GM10248 (cell line): ENCODE measurements around the gene RAB27A.
"Not testable (repeated sequence)": the region's sequence is repeated elsewhere in the genome, so short reads cannot be mapped to it uniquely, and the experiment has no call there.

Experiments
- CTCF ChIA-PET: fragments of 300-600 bp; sonication (Branson Sonifier 250); formaldehyde crosslinking; extraction: SDS; loops from one replicate; lab custom pipeline; 2021; ENCODE audit warnings: antibody characterized with exemption; lab: Yijun Ruan, JAX
- POLR2A ChIA-PET: fragments of 350-650 bp; sonication (Branson Sonifier 250); formaldehyde crosslinking; extraction: SDS; loops from one replicate; lab custom pipeline; 2020; ENCODE audit warnings: antibody characterized with exemption; lab: Yijun Ruan, JAX
- DNase-seq: peaks from one replicate; pipeline ENCODE4 v3.0.0; 2012; ENCODE audit errors: extremely low spot score
- TF ChIP-seq, protein P1 (sequence below): IDR thresholded peaks from 2 replicates; pipeline ENCODE4 v1.5.1; 2012; ENCODE audit warnings: mild to moderate bottlenecking, low read depth; ENCODE audit errors: extremely low read depth, missing control alignments, control extremely low read depth

RAB27A gene

GRCh38 chr15:55320963-55321362 lies 31.4 kb upstream of the RAB27A start:
- CTCF ChIA-PET = no interaction called here
- POLR2A ChIA-PET = no interaction called here
- TF ChIP-seq, protein P1, sequence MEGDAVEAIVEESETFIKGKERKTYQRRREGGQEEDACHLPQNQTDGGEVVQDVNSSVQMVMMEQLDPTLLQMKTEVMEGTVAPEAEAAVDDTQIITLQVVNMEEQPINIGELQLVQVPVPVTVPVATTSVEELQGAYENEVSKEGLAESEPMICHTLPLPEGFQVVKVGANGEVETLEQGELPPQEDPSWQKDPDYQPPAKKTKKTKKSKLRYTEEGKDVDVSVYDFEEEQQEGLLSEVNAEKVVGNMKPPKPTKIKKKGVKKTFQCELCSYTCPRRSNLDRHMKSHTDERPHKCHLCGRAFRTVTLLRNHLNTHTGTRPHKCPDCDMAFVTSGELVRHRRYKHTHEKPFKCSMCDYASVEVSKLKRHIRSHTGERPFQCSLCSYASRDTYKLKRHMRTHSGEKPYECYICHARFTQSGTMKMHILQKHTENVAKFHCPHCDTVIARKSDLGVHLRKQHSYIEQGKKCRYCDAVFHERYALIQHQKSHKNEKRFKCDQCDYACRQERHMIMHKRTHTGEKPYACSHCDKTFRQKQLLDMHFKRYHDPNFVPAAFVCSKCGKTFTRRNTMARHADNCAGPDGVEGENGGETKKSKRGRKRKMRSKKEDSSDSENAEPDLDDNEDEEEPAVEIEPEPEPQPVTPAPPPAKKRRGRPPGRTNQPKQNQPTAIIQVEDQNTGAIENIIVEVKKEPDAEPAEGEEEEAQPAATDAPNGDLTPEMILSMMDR = no peak
- DNase-seq = no peak

DNA sequence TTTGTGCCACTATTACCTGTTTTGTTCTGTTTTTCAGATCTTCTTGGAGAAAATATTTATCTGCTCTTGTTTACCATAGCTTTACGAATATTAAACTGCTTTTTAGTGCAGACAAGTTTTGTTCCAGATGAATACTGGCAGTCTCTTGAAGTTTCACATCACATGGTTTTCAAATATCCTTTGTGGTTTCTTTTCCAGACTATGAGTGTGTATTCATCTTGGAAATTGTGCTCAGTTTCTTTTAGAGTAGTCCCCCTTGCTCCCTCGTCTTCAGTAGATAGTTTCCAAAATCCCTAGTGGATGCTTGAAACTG lies 30.6 kb upstream of the RAB27A start:
- TF ChIP-seq, protein P1 = no peak
- ChIA-PET POLR2A (no interaction called here), CTCF (interaction anchor here (2.4 kb wide), 1 partner anchor 88 kb away, joined by 8 read pairs; the partner anchor contains the start of genes CCPG1 and PIERCE2)
- no peak for DNase-seq

- peak; percentile 57 for DNase-seq
- POLR2A ChIA-PET = interaction anchor here (0.8 to 1.2 kb wide), 2 partner anchors 18 to 123 kb away, joined by 3 read pairs; partner anchors contain the start of gene RSL24D1
- CTCF ChIA-PET = interaction anchor here (1.0 to 2.4 kb wide), 4 partner anchors 19 to 120 kb away, joined by 3 to 8 read pairs (median 4); partner anchors contain the start of genes CCPG1 and PIERCE2
- TF ChIP-seq, protein P1 = no peak
These were observed 30.1 kb upstream of the RAB27A start for GRCh38 chr15:55319537-55320237.

DNA sequence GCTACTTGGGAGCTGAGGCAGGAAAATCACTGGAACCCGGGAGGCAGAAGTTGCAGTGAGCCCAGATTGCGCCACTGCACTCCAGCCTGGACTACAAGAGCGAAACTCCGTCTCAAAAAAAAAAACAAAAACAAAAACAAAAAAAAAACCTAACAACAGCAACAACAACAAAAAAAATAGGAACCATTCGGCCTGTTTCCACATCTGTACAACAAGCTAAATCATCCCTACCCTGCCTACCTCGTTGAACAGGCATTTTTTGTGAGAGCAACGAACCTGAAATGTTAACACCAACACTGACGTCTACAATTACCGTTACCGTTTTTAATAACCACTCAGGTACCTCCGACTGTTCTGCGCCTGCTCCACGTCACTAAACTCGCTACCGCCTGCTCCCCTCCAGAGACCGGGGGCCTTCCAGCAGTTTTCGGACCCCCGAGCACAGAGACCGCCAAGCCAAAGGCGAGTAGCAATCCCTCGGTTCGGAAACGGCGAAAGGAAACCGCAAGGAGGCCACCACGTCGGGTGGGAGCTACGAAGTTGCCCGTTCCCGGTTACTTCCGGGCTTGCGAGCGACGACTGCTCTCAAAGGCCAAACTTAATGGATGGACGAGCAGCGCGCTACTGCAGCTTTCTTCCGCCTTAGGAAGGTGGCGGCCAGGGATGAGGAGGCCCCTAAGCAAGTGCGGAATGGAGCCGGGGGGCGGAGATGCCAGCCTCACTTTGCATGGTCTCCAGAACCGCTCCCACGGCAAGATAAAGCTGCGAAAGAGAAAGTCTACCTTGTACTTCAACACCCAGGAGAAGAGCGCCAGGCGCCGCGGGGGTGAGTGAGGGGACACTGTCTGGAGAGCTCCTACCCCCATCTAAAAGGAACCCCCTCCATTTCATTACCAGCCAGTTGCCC lies 29.2 kb upstream of the RAB27A start, which contains the start of the genes PIGB and PIGBOS1:
TSS of gene PIGB (plus strand) at position 635 of the 907 bp plus-strand sequence. CDS start at position 664, 29 bp downstream.
TSS of gene PIGBOS1 (minus strand) at position 536 of the 907 bp plus-strand sequence. CDS start 1,331 bp downstream, outside the sequence.
- TF ChIP-seq, protein P1 = no peak
- CTCF ChIA-PET = interaction anchor here (1.0 to 2.4 kb wide), 5 partner anchors 18 to 121 kb away, joined by 3 to 8 read pairs (median 4); partner anchors contain the start of genes CCPG1 and PIERCE2
- peak; percentile 85 for DNase-seq
- POLR2A ChIA-PET = interaction anchor here (0.7 to 1.2 kb wide), 3 partner anchors 17 to 122 kb away, joined by 3 read pairs; partner anchors contain the start of gene RSL24D1

DNA sequence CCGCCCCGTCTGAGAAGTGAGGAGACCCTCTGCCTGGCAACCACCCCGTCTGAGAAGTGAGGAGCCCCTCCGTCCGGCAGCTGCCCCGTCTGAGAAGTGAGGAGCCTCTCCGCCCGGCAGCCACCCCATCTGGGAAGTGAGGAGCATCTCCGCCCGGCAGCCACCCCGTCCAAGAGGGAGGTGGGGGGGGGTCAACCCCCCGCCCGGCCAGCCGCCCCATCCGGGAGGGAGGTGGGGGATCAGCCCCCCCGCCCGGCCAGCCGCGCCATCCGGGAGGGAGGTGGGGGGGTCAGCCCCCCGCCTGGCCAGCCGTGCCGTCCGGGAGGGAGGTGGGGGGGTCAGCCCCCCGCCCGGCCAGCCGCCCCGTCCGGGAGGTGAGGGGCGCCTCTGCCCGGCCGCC lies 13.2 kb upstream of the RAB27A start:
- POLR2A ChIA-PET, DNase-seq, CTCF ChIA-PET: not testable (repeated sequence)

- CTCF ChIA-PET = interaction anchor here (1.5 kb wide), 1 partner anchor 21 kb away, joined by 3 read pairs; no protein-coding TSS in a partner anchor
- POLR2A ChIA-PET = no interaction called here
- TF ChIP-seq, protein P1 = no peak
These were observed 7.7 kb upstream of the RAB27A start for GRCh38 chr15:55297315-55297714.

More at GRCh38 chr15:55297315-55297714, 7.7 kb upstream of the RAB27A start:
- no peak for DNase-seq
